Measurements from ENCODE around the gene CCSER1. TPM values are rescaled to one million over a fixed set of nuclear protein-coding genes. Genes with fewer than 3 reads are reported as not detected.

Gene CCSER1
- total and polyA plus RNA-seq, 9 donors, result 0.21 to 8.3 (median 3.2) TPM

DNA sequence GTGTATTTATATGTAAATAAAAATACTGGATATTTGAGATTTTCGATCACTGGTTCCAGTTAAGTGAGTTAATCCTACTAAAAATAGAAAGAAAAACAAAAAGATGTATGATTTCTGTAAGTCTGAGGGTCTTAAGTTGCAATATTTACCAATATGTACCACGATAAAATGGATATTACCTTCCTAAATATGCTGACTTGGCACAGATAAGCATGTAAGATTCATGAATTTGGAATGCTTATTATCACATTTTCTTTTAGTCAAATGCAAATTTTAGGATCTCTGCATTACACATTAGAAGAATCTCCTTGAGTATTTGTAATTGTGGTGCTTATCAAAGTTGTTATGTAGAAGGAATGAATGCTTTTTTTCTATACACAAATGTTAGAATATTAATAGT, 1158.3 kb downstream of the CCSER1 start:
- no peaks in the 10 kb centered on the region for H3K27me3 ChIP-seq
- intact Hi-C loops (cut with DNase I), result no loop called here
- no peaks in the 10 kb centered on the region for H3K36me3 ChIP-seq
- TF ChIP-seq EP300 (IDR thresholded peaks at IDR 0.05) (no peak), CTCF (IDR thresholded peaks at IDR 0.05) (no peak), POLR2A (IDR thresholded peaks at IDR 0.05) (no peak)
- no peak for DNase-seq
- no peaks in the 10 kb centered on the region for H3K4me1 ChIP-seq (ENCODE audit: insufficient read depth)
- H3K4me3 ChIP-seq, result no peak overlapping the region
- H3K9me3 ChIP-seq, result no peaks in the 10 kb centered on the region
- no peak overlapping the region for H3K27ac ChIP-seq
- WGBS, 3 donors, result 72 to 88% (median 73%) methylated on average over 2 of the region's 2 CpGs

- TF ChIP-seq POLR2A (IDR thresholded peaks at IDR 0.05) (no peak), CTCF (IDR thresholded peaks at IDR 0.05) (no peak), EP300 (IDR thresholded peaks at IDR 0.05) (no peak)
- H3K27ac ChIP-seq, result no peak overlapping the region
- intact Hi-C loops (cut with DNase I), result no loop called here
- no peaks in the 10 kb centered on the region for H3K27me3 ChIP-seq
- H3K9me3 ChIP-seq, result no peaks in the 10 kb centered on the region
- no peaks in the 10 kb centered on the region for H3K36me3 ChIP-seq
- H3K4me3 ChIP-seq, result no peak overlapping the region
- 37 to 49% (median 40%) methylated on average over 2 of the region's 2 CpGs for WGBS, 3 donors
- DNase-seq, result no peak
- no peaks in the 10 kb centered on the region for H3K4me1 ChIP-seq (ENCODE audit: insufficient read depth)
Observed at GRCh38 chr4:91288702-91289311, 1161.6 kb downstream of the CCSER1 start.

DNA sequence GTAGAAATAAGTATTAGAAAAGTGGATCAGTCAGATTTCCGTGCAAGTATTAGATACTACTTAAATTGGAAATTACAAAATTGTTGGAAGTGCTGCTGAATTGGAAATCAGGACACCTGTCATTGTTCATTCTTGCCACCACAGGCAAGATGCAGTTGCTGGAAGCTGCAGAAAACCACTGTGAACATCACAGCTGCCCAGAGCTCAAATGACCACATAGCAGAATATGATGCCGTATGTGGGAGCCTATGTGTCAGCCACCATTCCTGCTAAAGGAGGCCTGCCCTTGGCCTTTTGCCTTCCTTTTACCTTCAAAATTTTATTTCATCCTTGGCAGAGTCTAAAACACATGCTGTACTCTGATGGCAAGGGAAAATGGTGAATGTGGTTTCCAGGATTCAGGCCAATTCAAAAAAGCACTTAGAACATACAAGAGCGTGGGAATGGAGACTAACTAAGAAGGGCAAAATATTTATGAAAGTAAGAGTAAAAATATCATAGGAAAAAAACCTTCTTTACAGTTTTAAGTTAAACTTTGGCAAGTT, 1171.0 kb downstream of the CCSER1 start:
- H3K4me1 ChIP-seq (ENCODE audit: insufficient read depth), result no peaks in the 10 kb centered on the region
- WGBS, 3 donors, result 85 to 90% (median 88%) methylated on average over 3 of the region's 3 CpGs
- intact Hi-C loops (cut with DNase I), result no loop called here

DNA sequence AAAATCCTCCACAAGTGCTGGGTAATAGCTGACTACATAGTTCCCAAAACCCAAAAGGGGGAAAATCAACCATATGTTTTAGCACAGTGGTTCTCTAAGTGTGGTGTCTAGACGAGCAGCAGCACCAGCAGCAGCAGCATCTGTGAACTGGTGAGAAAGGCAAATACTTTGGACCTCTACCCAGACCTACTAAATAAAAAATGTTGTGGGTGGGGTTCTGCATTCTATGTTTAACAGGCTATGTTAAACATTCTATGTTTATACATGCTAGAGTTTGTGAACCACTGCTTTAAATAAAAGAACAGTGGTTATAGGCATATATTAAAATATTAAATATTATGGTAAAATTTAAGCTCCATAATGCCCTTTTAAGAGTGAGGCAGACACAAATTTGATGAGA, 1171.6 kb downstream of the CCSER1 start:
- TF ChIP-seq POLR2A (IDR thresholded peaks at IDR 0.05) (no peak), EP300 (IDR thresholded peaks at IDR 0.05) (no peak), CTCF (IDR thresholded peaks at IDR 0.05) (no peak)
- no peaks in the 10 kb centered on the region for H3K9me3 ChIP-seq
- no peaks in the 10 kb centered on the region for H3K4me1 ChIP-seq (ENCODE audit: insufficient read depth)
- intact Hi-C loops (cut with DNase I), result no loop called here
- H3K36me3 ChIP-seq, result no peaks in the 10 kb centered on the region
- no peak overlapping the region for H3K4me3 ChIP-seq
- 45 to 59% (median 58%) methylated on average over 1 of the region's 1 CpG for WGBS, 3 donors
- H3K27me3 ChIP-seq, result no peaks in the 10 kb centered on the region
- no peak for DNase-seq
- no peak overlapping the region for H3K27ac ChIP-seq

More for the DNA sequence above, 1171.0 kb downstream of the CCSER1 start:
- TF ChIP-seq EP300 (IDR thresholded peaks at IDR 0.05) (no peak), CTCF (IDR thresholded peaks at IDR 0.05) (no peak), POLR2A (IDR thresholded peaks at IDR 0.05) (no peak)
- H3K4me3 ChIP-seq, result no peak overlapping the region
- no peaks in the 10 kb centered on the region for H3K36me3 ChIP-seq
- DNase-seq, result no peak
- H3K27me3 ChIP-seq, result no peaks in the 10 kb centered on the region
- H3K9me3 ChIP-seq, result no peaks in the 10 kb centered on the region
- H3K27ac ChIP-seq, result no peak overlapping the region
